ENCODE data around the gene CFAP69.

CFAP69 gene

GRCh38 chr7:90244909-90245851 lies at the start of gene CFAP69:
TSS of gene CFAP69 (plus strand) at chr7:90245174. CDS start at chr7:90245425, 251 bp downstream.
- DNase-seq (ENCODE audit: low read depth) = peak; percentile 74

GRCh38 chr7:90201500-90202195 lies 43.3 kb upstream of the CFAP69 start:
- no peak for DNase-seq (ENCODE audit: low read depth)

- no peak for DNase-seq (ENCODE audit: low read depth)
Measured at GRCh38 chr7:90207956-90208355, 37.0 kb upstream of the CFAP69 start.

GRCh38 chr7:90209776-90210175 lies 35.2 kb upstream of the CFAP69 start:
- DNase-seq (ENCODE audit: low read depth) = no peak

- no peak for DNase-seq (ENCODE audit: low read depth)
Measured at GRCh38 chr7:90210475-90210874, 34.5 kb upstream of the CFAP69 start.

GRCh38 chr7:90210981-90211380 lies 34.0 kb upstream of the CFAP69 start:
- no peak for DNase-seq (ENCODE audit: low read depth)

- no peak for DNase-seq (ENCODE audit: low read depth)
Measured at GRCh38 chr7:90211391-90212148, 33.4 kb upstream of the CFAP69 start, which contains the start of gene STEAP2. TSS of gene STEAP2 (plus strand) at chr7:90211740. CDS start at chr7:90225083, 13,343 bp downstream.

- DNase-seq (ENCODE audit: low read depth) = no peak
Measured at GRCh38 chr7:90212149-90212495, 32.9 kb upstream of the CFAP69 start.

- no peak for DNase-seq (ENCODE audit: low read depth)
Measured at GRCh38 chr7:90213521-90213920, 31.5 kb upstream of the CFAP69 start.

- no peak for DNase-seq (ENCODE audit: low read depth)
Measured at GRCh38 chr7:90216080-90216674, 28.8 kb upstream of the CFAP69 start.

- no peak for DNase-seq (ENCODE audit: low read depth)
Measured at GRCh38 chr7:90216771-90217170, 28.2 kb upstream of the CFAP69 start.

GRCh38 chr7:90222390-90222789 lies 22.6 kb upstream of the CFAP69 start:
- DNase-seq (ENCODE audit: low read depth) = no peak

- no peak for DNase-seq (ENCODE audit: low read depth)
Measured at GRCh38 chr7:90222811-90223725, 21.9 kb upstream of the CFAP69 start.

- DNase-seq (ENCODE audit: low read depth) = no peak
Measured at GRCh38 chr7:90224195-90224594, 20.8 kb upstream of the CFAP69 start.

- DNase-seq (ENCODE audit: low read depth) = no peak
Measured at GRCh38 chr7:90225181-90225580, 19.8 kb upstream of the CFAP69 start.

- no peak for DNase-seq (ENCODE audit: low read depth)
Measured at GRCh38 chr7:90225601-90226000, 19.4 kb upstream of the CFAP69 start.

- no peak for DNase-seq (ENCODE audit: low read depth)
Measured at GRCh38 chr7:90227259-90227658, 17.7 kb upstream of the CFAP69 start.

GRCh38 chr7:90229682-90230081 lies 15.3 kb upstream of the CFAP69 start:
- no peak for DNase-seq (ENCODE audit: low read depth)

GRCh38 chr7:90230834-90231233 lies 14.1 kb upstream of the CFAP69 start:
- no peak for DNase-seq (ENCODE audit: low read depth)

GRCh38 chr7:90231304-90231703 lies 13.7 kb upstream of the CFAP69 start:
- DNase-seq (ENCODE audit: low read depth) = no peak

GRCh38 chr7:90232430-90232829 lies 12.5 kb upstream of the CFAP69 start:
- no peak for DNase-seq (ENCODE audit: low read depth)
